Choroid plexus epithelial cell (primary cell): ENCODE results near the gene PHACTR2.
"Not testable (repeated sequence)": the region's sequence is repeated elsewhere in the genome, so short reads cannot be mapped to it uniquely, and the experiment has no call there.

Experiments used
- DNase-seq: peaks from one replicate; pipeline ENCODE4 v3.0.0-alpha.2; 2010; ENCODE audit warnings: low read depth
- H3K4me3 ChIP-seq: 2 replicates; pipeline ENCODE4 v1.5.1; 2011; ENCODE audit warnings: low read depth, mild to moderate bottlenecking, control low read depth, low read length, moderate library complexity
- TF ChIP-seq, protein P1 (sequence below): conservative IDR thresholded peaks from 2 replicates; pipeline ENCODE4 v1.5.1; 2011; ENCODE audit warnings: low read depth, mild to moderate bottlenecking, control low read depth, inconsistent platforms, low read length, moderate library complexity

Gene PHACTR2

DNA sequence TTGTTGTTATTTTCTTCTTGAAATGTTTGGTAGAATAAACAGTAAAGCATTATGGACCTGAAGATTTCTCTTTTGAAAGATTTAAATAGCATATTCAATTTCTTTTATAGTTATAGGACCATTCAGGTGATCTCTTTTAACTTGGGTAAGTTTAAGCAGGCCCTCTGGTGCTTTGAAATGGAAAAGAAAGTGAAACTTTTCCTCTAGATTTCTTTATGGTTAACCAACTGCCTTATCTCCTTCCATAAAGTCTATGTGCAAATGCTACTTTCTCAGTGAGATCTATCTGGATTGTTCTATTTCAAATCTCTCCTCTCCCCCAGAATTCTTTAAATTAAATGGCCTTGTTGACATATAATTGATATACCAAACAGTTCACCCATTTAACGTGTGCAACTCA is 54.0 kb downstream of the PHACTR2 start:
- TF ChIP-seq, protein P1, sequence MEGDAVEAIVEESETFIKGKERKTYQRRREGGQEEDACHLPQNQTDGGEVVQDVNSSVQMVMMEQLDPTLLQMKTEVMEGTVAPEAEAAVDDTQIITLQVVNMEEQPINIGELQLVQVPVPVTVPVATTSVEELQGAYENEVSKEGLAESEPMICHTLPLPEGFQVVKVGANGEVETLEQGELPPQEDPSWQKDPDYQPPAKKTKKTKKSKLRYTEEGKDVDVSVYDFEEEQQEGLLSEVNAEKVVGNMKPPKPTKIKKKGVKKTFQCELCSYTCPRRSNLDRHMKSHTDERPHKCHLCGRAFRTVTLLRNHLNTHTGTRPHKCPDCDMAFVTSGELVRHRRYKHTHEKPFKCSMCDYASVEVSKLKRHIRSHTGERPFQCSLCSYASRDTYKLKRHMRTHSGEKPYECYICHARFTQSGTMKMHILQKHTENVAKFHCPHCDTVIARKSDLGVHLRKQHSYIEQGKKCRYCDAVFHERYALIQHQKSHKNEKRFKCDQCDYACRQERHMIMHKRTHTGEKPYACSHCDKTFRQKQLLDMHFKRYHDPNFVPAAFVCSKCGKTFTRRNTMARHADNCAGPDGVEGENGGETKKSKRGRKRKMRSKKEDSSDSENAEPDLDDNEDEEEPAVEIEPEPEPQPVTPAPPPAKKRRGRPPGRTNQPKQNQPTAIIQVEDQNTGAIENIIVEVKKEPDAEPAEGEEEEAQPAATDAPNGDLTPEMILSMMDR = peak; percentile 10
- DNase-seq = peak; percentile 24
- H3K4me3 ChIP-seq = no peak overlapping the region

DNA sequence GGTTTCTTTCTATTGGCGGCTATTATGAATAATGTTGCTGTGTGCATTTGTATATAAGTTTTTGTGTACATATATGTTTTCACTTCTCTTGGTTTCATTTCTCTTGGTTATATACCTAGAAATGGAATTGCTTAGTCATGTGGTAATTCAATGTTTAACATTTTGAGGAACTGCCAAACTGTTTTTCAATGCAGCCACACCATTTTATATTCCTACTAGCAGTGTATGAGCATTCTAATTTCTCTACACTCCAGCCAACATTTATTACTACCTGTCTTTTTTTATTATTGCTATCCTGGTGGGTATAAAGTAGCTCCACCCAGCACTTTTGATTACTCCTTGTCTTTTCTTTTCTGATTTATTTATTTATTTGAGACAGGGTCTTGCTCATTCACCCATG is 54.8 kb downstream of the PHACTR2 start:
- no peak for DNase-seq
- no peak overlapping the region for H3K4me3 ChIP-seq
- TF ChIP-seq, protein P1 = no peak

DNA sequence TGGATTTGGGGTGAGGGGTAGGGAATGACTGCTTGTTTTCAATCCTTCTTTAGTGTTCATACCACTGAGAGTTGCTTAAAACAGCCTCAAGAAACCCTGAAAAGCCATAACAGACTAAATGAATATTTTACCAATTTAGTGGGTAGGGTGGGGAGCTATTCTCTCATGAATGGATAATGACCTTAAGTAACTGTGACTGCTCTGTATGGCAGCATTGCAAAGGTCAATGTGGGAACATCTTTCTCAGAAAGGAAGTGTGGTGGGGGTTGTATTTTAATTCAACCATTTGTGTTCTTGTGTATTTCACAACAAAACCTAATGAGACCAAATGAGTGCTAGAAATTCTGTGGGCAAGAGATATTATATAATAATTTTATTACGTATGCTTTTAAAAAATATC is 55.7 kb downstream of the PHACTR2 start:
- TF ChIP-seq, protein P1 = no peak
- no peak overlapping the region for H3K4me3 ChIP-seq
- no peak for DNase-seq

DNA sequence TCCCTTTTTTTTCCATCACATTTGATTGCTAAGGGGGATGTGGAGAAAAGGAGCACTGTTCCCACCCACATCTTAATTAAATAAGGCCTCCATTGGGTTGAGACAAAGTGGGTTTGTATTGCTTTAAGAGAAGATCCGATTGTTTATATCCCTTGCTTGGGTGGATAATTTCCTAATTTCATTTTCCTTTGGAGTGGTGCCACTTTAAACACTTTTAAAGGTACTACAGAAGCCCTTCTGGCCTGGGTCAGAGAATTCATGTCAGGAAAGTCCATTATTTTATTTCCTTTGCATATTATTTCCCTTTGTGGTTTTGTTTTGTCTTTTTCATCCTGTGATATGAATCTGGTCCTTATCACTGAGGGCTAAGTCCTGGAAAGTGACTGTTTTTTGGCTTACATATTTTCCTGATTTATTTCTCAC is 56.9 kb downstream of the PHACTR2 start:
- TF ChIP-seq, protein P1 = no peak
- DNase-seq = peak; percentile 12
- no peak overlapping the region for H3K4me3 ChIP-seq

DNA sequence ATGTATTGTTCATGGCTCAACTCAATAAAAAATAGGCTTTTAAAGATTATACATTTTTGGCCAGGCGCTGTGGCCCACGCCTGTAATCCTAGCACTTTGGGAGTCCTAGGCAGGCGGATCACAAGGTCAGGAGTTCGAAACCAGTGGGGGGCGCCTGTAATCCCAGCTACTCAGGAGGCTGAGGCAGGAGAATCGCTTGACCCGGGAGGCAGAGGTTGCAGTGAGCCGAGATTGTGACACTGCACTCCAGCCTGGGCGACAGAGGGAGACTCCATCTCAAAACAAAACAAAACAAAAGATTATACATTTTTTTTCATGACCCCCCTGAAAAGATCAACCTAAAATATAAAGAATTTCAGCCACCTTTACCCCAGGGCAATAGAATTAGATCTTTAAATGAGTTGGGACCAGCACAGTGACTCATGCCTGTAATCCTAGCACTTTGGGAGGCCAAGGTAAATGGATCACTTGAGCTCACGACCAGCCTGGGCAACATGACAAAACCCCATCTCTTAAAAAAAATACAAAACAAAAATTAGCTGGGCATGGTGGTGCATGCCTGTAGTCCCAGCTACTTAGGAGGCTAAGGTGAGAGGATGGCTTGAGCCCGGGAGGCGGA is 60.4 kb downstream of the PHACTR2 start:
- not testable (repeated sequence) for DNase-seq

DNA sequence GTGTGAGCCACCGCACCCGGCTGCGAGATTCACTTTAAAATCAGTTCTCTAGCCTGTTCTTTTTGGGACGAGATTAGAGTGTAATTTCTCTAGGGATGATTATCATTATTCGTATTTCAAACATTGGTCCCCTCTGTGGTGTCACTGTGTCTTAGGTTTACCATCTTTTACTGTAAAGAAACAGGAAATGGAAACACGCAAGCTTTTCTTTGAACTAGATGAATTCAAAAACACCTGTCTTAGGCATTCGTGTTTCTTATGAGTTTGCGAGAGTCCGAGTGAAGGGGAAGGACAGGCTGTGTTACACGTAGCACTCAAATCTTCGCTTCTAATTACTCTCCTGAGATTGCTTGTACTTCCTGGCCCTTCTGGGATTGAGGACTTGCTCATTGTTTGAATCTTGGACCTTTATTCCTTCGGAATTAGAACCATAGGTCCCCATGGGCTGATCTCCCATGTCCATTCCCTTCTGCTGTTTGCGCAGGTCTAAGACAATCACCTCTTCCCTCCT is 61.6 kb downstream of the PHACTR2 start:
- H3K4me3 ChIP-seq = no peak overlapping the region
- DNase-seq = no peak
- TF ChIP-seq, protein P1 = no peak

More for the DNA sequence above, 60.4 kb downstream of the PHACTR2 start:
- not testable (repeated sequence) for H3K4me3 ChIP-seq

DNA sequence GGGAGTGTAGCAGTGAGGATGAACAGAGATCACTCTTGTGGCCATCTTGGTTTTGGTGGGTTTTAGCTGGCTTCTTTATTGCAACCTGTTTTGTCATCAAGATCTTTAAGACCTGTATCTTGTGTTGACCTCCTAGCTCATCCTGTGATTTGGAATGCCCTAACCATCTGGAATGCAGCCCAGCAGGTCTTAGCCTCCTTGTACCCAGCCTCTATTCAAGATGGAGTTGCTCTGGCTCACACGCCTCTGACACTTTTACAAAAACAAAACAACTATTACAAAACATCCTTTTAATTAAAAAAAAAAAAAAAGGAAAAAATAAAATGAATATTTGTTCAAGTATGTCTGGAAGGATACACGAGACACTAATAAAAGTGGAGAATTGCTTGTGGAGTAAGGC is 62.4 kb downstream of the PHACTR2 start:
- H3K4me3 ChIP-seq = no peak overlapping the region
- TF ChIP-seq, protein P1 = no peak
- no peak for DNase-seq
